Measurements from ENCODE around the gene ZBTB7C.

DNA sequence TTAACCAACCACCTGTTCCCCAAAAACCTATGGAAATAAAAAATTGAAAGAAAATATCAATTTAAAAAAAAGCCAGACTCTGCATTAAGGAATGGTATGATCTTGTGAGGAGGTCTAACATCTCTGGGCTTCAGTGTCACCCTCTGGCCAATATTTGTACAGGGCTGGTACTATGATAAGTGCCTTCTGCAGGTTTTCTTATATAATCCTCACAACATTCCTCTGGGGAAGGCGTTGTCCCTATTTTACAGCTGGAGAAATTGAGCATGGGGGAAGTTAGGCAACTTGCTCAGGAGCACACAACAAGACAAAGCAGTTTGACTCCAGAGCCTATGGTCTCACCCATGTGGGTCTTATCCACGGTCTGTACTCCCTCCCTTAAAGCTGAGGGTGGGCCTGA lies 86.0 kb downstream of the ZBTB7C start:
- TF ChIP-seq POLR2AphosphoS5 (IDR thresholded peaks at IDR 0.05) (no peak), POLR2A (IDR thresholded peaks at IDR 0.05) (no peak)
- TF ChIP-seq, protein P1, sequence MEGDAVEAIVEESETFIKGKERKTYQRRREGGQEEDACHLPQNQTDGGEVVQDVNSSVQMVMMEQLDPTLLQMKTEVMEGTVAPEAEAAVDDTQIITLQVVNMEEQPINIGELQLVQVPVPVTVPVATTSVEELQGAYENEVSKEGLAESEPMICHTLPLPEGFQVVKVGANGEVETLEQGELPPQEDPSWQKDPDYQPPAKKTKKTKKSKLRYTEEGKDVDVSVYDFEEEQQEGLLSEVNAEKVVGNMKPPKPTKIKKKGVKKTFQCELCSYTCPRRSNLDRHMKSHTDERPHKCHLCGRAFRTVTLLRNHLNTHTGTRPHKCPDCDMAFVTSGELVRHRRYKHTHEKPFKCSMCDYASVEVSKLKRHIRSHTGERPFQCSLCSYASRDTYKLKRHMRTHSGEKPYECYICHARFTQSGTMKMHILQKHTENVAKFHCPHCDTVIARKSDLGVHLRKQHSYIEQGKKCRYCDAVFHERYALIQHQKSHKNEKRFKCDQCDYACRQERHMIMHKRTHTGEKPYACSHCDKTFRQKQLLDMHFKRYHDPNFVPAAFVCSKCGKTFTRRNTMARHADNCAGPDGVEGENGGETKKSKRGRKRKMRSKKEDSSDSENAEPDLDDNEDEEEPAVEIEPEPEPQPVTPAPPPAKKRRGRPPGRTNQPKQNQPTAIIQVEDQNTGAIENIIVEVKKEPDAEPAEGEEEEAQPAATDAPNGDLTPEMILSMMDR (IDR thresholded peaks at IDR 0.05), result no peak
